ENCODE results near the gene PROS1. TPM values are rescaled to one million over a fixed set of nuclear protein-coding genes. Genes with fewer than 3 reads are reported as not detected.

PROS1 gene
- total and polyA plus RNA-seq, 2 of the 8 experiments (the other 6 are each of a cell fraction or from before 2014, with no cell fraction given): 0.65 to 2.5 TPM

DNA sequence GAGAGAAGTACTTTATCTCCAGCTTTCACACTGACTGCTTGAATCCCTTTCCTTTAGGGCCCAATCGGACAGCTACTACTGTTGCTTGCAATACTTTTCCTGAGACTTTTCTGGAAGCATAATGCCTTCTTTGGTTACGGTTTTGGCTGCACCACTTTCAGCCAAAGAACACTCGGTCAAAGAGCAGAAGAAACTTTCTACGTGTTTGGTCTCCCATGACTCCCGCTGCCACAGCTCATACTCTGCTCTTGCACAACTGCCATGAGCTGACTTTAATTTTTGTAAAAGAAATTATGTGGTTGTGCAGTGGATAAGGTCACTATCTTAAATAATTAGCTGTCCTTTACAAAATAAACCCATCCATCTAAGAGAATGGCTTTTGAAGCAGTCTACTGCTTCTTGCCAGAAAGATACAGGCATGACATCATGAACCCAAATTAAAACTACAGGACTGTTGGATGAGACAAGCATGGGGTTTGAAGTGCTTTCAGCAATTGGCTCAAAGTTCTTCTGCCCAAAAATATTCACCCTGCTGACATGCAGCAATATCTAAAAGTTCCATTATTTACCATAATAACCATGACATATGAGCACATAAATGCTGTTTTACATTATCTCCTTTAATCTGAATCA, 42.0 kb downstream of the PROS1 start:
- CTCF ChIA-PET (ENCODE audit: partially characterized antibody): no interaction called here
- H3K23me2 ChIP-seq (ENCODE audit: low read depth, low read length): no peaks in the 10 kb centered on the region
- no peak overlapping the region for H3K27ac ChIP-seq (ENCODE audit: low read depth, low read length)
- no peak overlapping the region for H3K4me3 ChIP-seq (ENCODE audit: extremely low read depth in 1 of 4, insufficient read depth in 2 of 4, low read depth in 3 of 4, low read length in 4 of 4)
- H3K9me3 ChIP-seq (ENCODE audit: insufficient read depth in 2 of 2, low read depth in 1 of 2, low read length in 1 of 2): peaks cover 25 to 31% of the 10 kb centered on the region in 2 experiments
- no peaks in the 10 kb centered on the region for H3K36me3 ChIP-seq (ENCODE audit: control insufficient read depth in 2 of 4, insufficient read depth in 4 of 4, low read length in 3 of 4)
- DNase-seq (ENCODE audit: low read depth in 1 of 2, low spot score in 2 of 2) (no peak), FAIRE-seq (no peak)
- no peak overlapping the region for H3K56ac ChIP-seq (replicated peaks; ENCODE audit: insufficient read length, low read depth, low read length)
- no peaks in the 10 kb centered on the region for H3K27me3 ChIP-seq (replicated peaks in 1 of 4; ENCODE audit: control insufficient read depth in 3 of 4, extremely low read depth in 1 of 4, insufficient read depth in 3 of 4, low read length in 3 of 4)
- 84% methylated on average over 5 of the region's 5 CpGs; no CpG with 5 or more reads in 1 of the 2 experiments for WGBS, 2 experiments (ENCODE audit: extremely low coverage in 1 of 2, insufficient coverage in 1 of 2, insufficient read length in 1 of 2, insufficient replicate concordance in 2 of 2, low coverage in 1 of 2, low lambda C conversion rate in 2 of 2, missing lambda C conversion rate in 1 of 2)
- H3K4me2 ChIP-seq (ENCODE audit: insufficient read depth in 1 of 2, low read depth in 2 of 2, low read length in 2 of 2): no peak overlapping the region
- no peak overlapping the region for H3K9ac ChIP-seq (replicated peaks in 1 of 4; ENCODE audit: extremely low read depth in 1 of 4, low read depth in 3 of 4, low read length in 3 of 4)
- no peak overlapping the region for H3K23ac ChIP-seq (ENCODE audit: insufficient read length)
- H3K4me1 ChIP-seq (replicated peaks in 1 of 4; ENCODE audit: control insufficient read depth in 3 of 4, insufficient read depth in 4 of 4, low read length in 3 of 4): no peaks in the 10 kb centered on the region
- H2AK5ac ChIP-seq (ENCODE audit: low read depth, low read length): no peak overlapping the region
- no peak overlapping the region for H4K91ac ChIP-seq (replicated peaks; ENCODE audit: insufficient read length, low read length)
- no peak overlapping the region for H3K18ac ChIP-seq (ENCODE audit: extremely low read depth, low read length)
- H2AFZ ChIP-seq (ENCODE audit: low read length): no peak overlapping the region
- no peak overlapping the region for H3K4ac ChIP-seq (replicated peaks; ENCODE audit: insufficient read length, low read depth, low read length)
- no peaks in the 10 kb centered on the region for H3K79me2 ChIP-seq (ENCODE audit: control insufficient read depth in 1 of 2, insufficient read depth in 2 of 2, low read length in 2 of 2)
- H2BK12ac ChIP-seq (ENCODE audit: low read depth, low read length): no peak overlapping the region
- POLR2A ChIA-PET (ENCODE audit: partially characterized antibody): no interaction called here
- no peak overlapping the region for H2BK5ac ChIP-seq (ENCODE audit: low read depth, low read length)
- H4K20me1 ChIP-seq (replicated peaks in 1 of 2; ENCODE audit: control insufficient read depth in 1 of 2, insufficient read depth in 2 of 2, low read length in 2 of 2): no peaks in the 10 kb centered on the region
- no peaks in the 10 kb centered on the region for H3K79me1 ChIP-seq (ENCODE audit: low read depth, low read length)
- H3K14ac ChIP-seq (ENCODE audit: insufficient read length): no peak overlapping the region
- H2BK120ac ChIP-seq (replicated peaks; ENCODE audit: low read depth, low read length): no peak overlapping the region
- no peak overlapping the region for H2BK15ac ChIP-seq (ENCODE audit: low read length)
- H4K8ac ChIP-seq (ENCODE audit: extremely low read depth, insufficient read depth, low read length): no peak overlapping the region
- no peak overlapping the region for H4K5ac ChIP-seq (ENCODE audit: insufficient read length, low read depth, low read length)
- no peak overlapping the region for H2BK20ac ChIP-seq (ENCODE audit: low read length)
- TF ChIP-seq KDM4A (IDR thresholded peaks at IDR 0.05; ENCODE audit: low read depth, low read length, severe bottlenecking) (no peak), NRF1 (IDR thresholded peaks at IDR 0.05; ENCODE audit: low read depth, low read length) (no peak), CREB1 (IDR thresholded peaks at IDR 0.05) (no peak), SAP30 (IDR thresholded peaks at IDR 0.05; ENCODE audit: insufficient read depth, insufficient replicate concordance, low read length) (no peak), BRCA1 (IDR thresholded peaks at IDR 0.05; ENCODE audit: low read depth, low read length) (no peak), ZNF274 (IDR thresholded peaks at IDR 0.05; ENCODE audit: borderline replicate concordance, extremely low read depth, low read length) (no peak), TAF1 (IDR thresholded peaks at IDR 0.05; ENCODE audit: low read depth, low read length) (no peak), YY1 (IDR thresholded peaks at IDR 0.05; ENCODE audit: low read depth, low read length) (no peak), RFX5 (IDR thresholded peaks at IDR 0.05; ENCODE audit: borderline replicate concordance, low read depth, low read length) (no peak), SUZ12 (IDR thresholded peaks at IDR 0.05; ENCODE audit: low read length) (no peak), CTBP2 (IDR thresholded peaks at IDR 0.05; ENCODE audit: borderline replicate concordance, insufficient read depth, insufficient read length, low read length) (no peak), RNF2 (IDR thresholded peaks at IDR 0.05; ENCODE audit: borderline replicate concordance, low read depth, low read length, missing control alignments, poor library complexity, severe bottlenecking) (no peak), RXRA (IDR thresholded peaks at IDR 0.05; ENCODE audit: insufficient read depth, low read depth, low read length) (no peak), POLR2A (IDR thresholded peaks at IDR 0.05; ENCODE audit: control extremely low read depth in 1 of 2, low read depth in 2 of 2, low read length in 2 of 2) (no peak)
